KMS-11 (cell line): ENCODE data around the gene ACSF3.
"Not testable (repeated sequence)": the region's sequence is repeated elsewhere in the genome, so short reads cannot be mapped to it uniquely, and the experiment has no call there.

Source experiments
- H2AFZ ChIP-seq: fragments of 200-600 bp; sonication (generic); 2 replicates; pipeline ENCODE4 v1.6.1; 2016; ENCODE audit warnings: antibody characterized with exemption, mixed run types, low read depth
- H3K27ac ChIP-seq: fragments of 200-600 bp; sonication (generic); 2 replicates; pipeline ENCODE4 v1.6.1; 2016; ENCODE audit warnings: mild to moderate bottlenecking, mixed run types
- H3K27me3 ChIP-seq: fragments of 200-600 bp; sonication (generic); 2 replicates; pipeline ENCODE4 v1.6.1; 2017; ENCODE audit warnings: mild to moderate bottlenecking, low read depth, mixed run types, moderate library complexity; ENCODE audit not compliant: insufficient read depth
- H3K36me3 ChIP-seq: fragments of 200-600 bp; sonication (generic); 2 replicates; pipeline ENCODE4 v1.6.1; 2017; ENCODE audit warnings: mild to moderate bottlenecking, mixed run types; ENCODE audit not compliant: insufficient read depth
- H3K4me1 ChIP-seq: fragments of 200-600 bp; sonication (generic); 2 replicates; pipeline ENCODE4 v1.6.1; 2016; ENCODE audit warnings: mild to moderate bottlenecking, low read depth, mixed run types; ENCODE audit not compliant: poor library complexity, severe bottlenecking
- H3K4me2 ChIP-seq: fragments of 200-600 bp; sonication (generic); 2 replicates; pipeline ENCODE4 v1.7.0; 2016; ENCODE audit warnings: mild to moderate bottlenecking, mixed run types
- H3K4me3 ChIP-seq: fragments of 200-600 bp; sonication (generic); IDR thresholded peaks from 2 replicates; pipeline ENCODE4 v1.6.1; 2017; ENCODE audit warnings: low read depth, low read length, mixed read lengths; ENCODE audit not compliant: insufficient read depth
- H3K79me2 ChIP-seq: fragments of 200-600 bp; sonication (generic); 2 replicates; pipeline ENCODE4 v1.6.1; 2016; ENCODE audit warnings: low read depth, mixed run types; ENCODE audit not compliant: insufficient read depth
- H3K9ac ChIP-seq: fragments of 200-600 bp; sonication (generic); 2 replicates; pipeline ENCODE4 v1.6.1; 2016; ENCODE audit warnings: mild to moderate bottlenecking, mixed run types
- H4K20me1 ChIP-seq: fragments of 200-600 bp; sonication (generic); 2 replicates; pipeline ENCODE4 v1.6.1; 2016; ENCODE audit warnings: mild to moderate bottlenecking, mixed run types; ENCODE audit not compliant: insufficient read depth
- TF ChIP-seq, protein P1 (sequence below): fragments of 200-600 bp; sonication (generic); conservative IDR thresholded peaks from 2 replicates; pipeline ENCODE4 v1.6.1; 2017; ENCODE audit warnings: low read depth, mild to moderate bottlenecking, antibody characterized with exemption, low read length, moderate library complexity, mixed read lengths

The ACSF3 gene

DNA sequence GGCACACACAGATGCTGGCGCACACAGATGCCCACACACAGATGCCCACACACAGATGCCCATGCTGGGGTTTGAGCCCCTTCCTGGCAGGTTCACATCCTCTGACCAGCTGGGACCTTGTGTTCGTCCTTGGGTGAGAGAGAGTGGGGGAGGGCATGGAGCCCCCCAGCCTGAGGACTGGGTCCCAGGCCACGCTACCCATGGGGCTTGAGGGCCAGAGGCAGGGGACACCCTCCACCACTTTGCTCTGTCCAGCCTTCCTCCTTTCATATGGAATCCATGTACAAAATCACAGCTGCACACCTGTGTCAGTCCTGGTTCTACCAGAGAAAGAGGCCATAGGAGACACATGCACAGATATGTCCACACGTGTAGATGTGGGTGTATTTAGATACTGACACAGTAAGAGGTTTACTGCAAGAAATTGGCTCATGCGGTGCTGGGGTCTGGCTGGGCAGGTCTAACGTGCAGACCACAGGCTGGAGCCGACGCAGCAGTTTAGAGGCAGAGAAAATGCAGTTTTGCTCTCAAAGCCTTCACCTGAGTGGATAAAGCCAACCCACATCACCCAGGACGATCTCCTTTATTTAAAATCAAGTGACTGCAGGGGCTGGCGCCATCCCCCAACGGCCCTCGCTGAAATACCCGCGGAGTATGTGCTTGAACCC, 95.8 kb downstream of the ACSF3 start:
- no peak overlapping the region for H3K27ac ChIP-seq
- H4K20me1 ChIP-seq: no peaks in the 10 kb centered on the region
- H3K36me3 ChIP-seq: no peaks in the 10 kb centered on the region
- H3K27me3 ChIP-seq: peaks cover 6% of the 10 kb centered on the region
- TF ChIP-seq, protein P1, sequence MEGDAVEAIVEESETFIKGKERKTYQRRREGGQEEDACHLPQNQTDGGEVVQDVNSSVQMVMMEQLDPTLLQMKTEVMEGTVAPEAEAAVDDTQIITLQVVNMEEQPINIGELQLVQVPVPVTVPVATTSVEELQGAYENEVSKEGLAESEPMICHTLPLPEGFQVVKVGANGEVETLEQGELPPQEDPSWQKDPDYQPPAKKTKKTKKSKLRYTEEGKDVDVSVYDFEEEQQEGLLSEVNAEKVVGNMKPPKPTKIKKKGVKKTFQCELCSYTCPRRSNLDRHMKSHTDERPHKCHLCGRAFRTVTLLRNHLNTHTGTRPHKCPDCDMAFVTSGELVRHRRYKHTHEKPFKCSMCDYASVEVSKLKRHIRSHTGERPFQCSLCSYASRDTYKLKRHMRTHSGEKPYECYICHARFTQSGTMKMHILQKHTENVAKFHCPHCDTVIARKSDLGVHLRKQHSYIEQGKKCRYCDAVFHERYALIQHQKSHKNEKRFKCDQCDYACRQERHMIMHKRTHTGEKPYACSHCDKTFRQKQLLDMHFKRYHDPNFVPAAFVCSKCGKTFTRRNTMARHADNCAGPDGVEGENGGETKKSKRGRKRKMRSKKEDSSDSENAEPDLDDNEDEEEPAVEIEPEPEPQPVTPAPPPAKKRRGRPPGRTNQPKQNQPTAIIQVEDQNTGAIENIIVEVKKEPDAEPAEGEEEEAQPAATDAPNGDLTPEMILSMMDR: no peak
- no peak overlapping the region for H3K4me2 ChIP-seq
- no peaks in the 10 kb centered on the region for H3K79me2 ChIP-seq
- H3K4me1 ChIP-seq: no peaks in the 10 kb centered on the region
- no peak overlapping the region for H2AFZ ChIP-seq
- no peak overlapping the region for H3K9ac ChIP-seq
- H3K4me3 ChIP-seq: no peak overlapping the region

DNA sequence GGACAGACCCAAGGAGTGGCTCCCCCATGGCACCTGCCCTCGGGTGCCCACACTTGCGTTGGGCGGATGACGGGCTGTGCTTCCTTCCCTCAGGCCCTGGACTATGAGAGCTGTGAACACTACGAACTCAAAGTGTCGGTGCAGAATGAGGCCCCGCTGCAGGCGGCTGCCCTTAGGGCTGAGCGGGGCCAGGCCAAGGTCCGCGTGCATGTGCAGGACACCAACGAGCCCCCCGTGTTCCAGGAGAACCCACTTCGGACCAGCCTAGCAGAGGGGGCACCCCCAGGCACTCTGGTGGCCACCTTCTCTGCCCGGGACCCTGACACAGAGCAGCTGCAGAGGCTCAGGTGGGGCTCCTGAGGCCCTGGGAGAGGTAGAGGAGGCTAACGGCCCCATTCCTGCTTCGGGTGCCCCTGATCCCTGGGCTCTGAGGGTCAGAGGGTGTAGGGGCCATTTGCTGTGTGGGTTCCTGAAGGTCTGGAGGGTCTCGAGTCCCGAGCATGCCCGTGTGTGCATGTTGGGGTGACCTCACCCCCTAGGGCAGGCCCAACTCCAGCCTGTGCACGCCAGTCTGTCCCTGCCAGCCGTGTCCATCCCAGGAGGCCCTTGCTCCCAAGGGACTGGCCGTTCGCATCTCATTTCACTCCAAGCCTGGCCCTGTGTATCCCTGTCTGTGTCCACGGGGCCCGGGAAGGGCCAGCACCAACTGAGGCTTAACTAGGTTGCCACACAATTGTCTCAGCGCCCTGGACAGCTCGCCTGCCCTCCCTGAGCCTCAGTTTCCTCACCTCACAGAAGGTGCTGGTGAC, 96.7 kb downstream of the ACSF3 start:
- Histone ChIP-seq H3K4me2 (no peak overlapping the region), H3K9ac (no peak overlapping the region), H3K27me3 (peaks cover 2% of the 10 kb centered on the region; the same call in 1 of the 2 replicates), H3K4me3 (no peak overlapping the region), H3K4me1 (no peaks in the 10 kb centered on the region), H4K20me1 (no peaks in the 10 kb centered on the region), H3K79me2 (no peaks in the 10 kb centered on the region), H2AFZ (no peak overlapping the region), H3K36me3 (no peaks in the 10 kb centered on the region), H3K27ac (no peak overlapping the region)
- TF ChIP-seq, protein P1: no peak

DNA sequence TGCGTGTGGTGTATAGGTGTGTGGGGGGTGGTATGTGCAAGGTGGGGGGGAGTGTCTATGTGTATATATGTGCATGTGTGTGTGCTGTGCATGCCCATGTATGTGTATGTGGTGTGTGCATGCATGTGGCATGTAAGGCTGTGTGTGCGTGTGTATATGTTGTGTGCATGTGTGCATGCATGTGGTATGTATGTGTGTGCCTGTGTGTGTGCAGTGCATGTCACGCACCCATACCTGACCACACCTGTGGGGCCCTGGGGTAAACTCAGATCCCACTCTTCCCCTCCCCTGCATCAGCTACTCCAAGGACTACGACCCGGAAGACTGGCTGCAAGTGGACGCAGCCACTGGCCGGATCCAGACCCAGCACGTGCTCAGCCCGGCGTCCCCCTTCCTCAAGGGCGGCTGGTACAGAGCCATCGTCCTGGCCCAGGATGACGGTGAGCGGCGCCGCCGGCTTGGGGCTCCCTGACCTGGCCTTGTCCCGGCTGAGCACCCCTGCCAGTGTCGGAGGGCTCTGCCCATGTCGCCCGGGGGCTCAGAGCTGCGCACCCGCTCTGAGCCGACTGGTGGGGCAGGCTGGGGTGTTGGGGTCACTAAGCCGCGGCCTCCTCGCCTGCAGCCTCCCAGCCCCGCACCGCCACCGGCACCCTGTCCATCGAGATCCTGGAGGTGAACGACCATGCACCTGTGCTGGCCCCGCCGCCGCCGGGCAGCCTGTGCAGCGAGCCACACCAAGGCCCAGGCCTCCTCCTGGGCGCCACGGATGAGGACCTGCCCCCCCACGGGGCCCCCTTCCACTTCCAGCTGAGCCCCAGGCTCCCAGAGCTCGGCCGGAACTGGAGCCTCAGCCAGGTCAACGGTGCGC, 97.6 kb downstream of the ACSF3 start:
- H2AFZ ChIP-seq: no peak overlapping the region

DNA sequence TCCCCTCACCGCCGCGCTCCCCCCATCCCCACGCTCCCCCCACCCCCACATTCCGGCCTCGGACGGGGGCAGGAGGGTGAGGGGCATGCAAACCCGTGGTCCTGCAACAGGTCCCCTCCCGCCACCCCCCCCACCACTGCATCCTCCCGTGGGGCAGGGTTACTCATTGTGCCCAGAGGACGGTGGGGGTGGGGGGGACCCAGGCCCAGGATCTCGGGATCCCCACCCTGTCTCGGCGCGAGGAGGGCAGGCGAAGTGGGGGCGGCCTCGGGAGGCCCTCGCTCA, 98.2 kb downstream of the ACSF3 start:
- H3K9ac ChIP-seq: peak overlapping the region; percentile 39; the same call in 1 of the 2 replicates

More for the DNA sequence above, 97.6 kb downstream of the ACSF3 start:
- H3K4me1 ChIP-seq: no peaks in the 10 kb centered on the region
- no peak overlapping the region for H3K27ac ChIP-seq
- no peaks in the 10 kb centered on the region for H3K79me2 ChIP-seq
- TF ChIP-seq, protein P1: no peak
- no peaks in the 10 kb centered on the region for H4K20me1 ChIP-seq
- H3K27me3 ChIP-seq: peaks cover 2% of the 10 kb centered on the region; the same call in 1 of the 2 replicates
- no peak overlapping the region for H3K9ac ChIP-seq
- H3K36me3 ChIP-seq: no peaks in the 10 kb centered on the region
- H3K4me3 ChIP-seq: no peak overlapping the region
- no peak overlapping the region for H3K4me2 ChIP-seq

DNA sequence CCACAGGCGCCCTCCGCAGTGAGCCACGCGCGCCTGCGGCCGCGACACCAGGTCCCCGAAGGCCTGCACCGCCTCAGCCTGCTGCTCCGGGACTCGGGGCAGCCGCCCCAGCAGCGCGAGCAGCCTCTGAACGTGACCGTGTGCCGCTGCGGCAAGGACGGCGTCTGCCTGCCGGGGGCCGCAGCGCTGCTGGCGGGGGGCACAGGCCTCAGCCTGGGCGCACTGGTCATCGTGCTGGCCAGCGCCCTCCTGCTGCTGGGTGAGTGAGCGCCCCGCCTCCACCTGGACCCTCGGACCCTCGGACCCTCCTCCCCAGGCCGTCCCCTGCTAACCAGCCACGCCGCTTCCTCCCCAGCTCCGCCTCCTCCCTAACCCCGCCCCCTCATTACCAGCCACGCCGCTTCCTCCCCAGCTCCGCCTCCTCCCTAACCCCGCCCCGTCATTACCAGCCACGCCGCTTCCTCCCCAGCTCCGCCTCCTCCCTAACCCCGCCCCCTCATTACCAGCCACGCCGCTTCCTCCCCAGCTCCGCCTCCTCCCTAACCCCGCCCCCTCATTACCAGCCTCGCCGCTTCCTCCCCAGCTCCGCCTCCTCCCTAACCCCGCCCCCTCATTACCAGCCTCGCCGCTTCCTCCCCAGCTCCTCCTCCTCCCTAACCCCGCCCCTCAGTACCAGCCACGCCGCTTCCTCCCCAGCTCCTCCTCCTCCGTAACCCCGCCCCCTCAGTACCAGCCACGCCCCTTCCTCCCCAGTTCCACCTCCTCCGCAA, 98.7 kb downstream of the ACSF3 start:
- Histone ChIP-seq H3K4me2 (peak overlapping the region; percentile 45; the same call in 1 of the 2 replicates), H2AFZ (peak overlapping the region; percentile 71), H3K9ac (peak overlapping the region; percentile 39; the same call in 1 of the 2 replicates)
- H3K79me2 ChIP-seq, H3K27ac ChIP-seq, H3K4me3 ChIP-seq, H3K4me1 ChIP-seq, H3K36me3 ChIP-seq, H4K20me1 ChIP-seq, H3K27me3 ChIP-seq: not testable (repeated sequence)

More for the DNA sequence above, 98.2 kb downstream of the ACSF3 start:
- H3K27me3 ChIP-seq: peaks cover 2% of the 10 kb centered on the region; the same call in 1 of the 2 replicates
- no peak overlapping the region for H3K27ac ChIP-seq
- no peaks in the 10 kb centered on the region for H3K36me3 ChIP-seq
- H3K4me2 ChIP-seq: peak overlapping the region; percentile 45; the same call in 1 of the 2 replicates
- peak overlapping the region; percentile 71 for H2AFZ ChIP-seq
- H4K20me1 ChIP-seq: no peaks in the 10 kb centered on the region
- H3K4me1 ChIP-seq: no peaks in the 10 kb centered on the region
- no peak overlapping the region for H3K4me3 ChIP-seq
- no peaks in the 10 kb centered on the region for H3K79me2 ChIP-seq
- TF ChIP-seq, protein P1: no peak
